Trophoblast cell (in vitro differentiated cells and primary cell): Measurements from ENCODE around the gene SULF2.

Source experiments
- DNase-seq, 2 donors: peaks; one replicate each; pipeline ENCODE4 v3.0.0-alpha.2; 2016
- H2AFZ ChIP-seq: 2 replicates; pipeline ENCODE4 v1.6.1; 2013; ENCODE audit warnings: low read length, moderate library complexity, mild to moderate bottlenecking; ENCODE audit not compliant: insufficient read depth, poor library complexity
- H2AK5ac ChIP-seq: 2 replicates; pipeline ENCODE4 v1.6.1; 2013; ENCODE audit warnings: mild to moderate bottlenecking, low read length
- H2BK120ac ChIP-seq: 2 replicates; pipeline ENCODE4 v1.6.1; 2013; ENCODE audit warnings: low read length, mild to moderate bottlenecking, moderate library complexity; ENCODE audit not compliant: insufficient read depth, poor library complexity
- H2BK12ac ChIP-seq: 2 replicates; pipeline ENCODE4 v1.6.1; 2013; ENCODE audit warnings: mild to moderate bottlenecking, low read length, moderate library complexity
- H2BK5ac ChIP-seq: 2 replicates; pipeline ENCODE4 v1.6.1; 2013; ENCODE audit warnings: low read length, low read depth, moderate library complexity, mild to moderate bottlenecking; ENCODE audit not compliant: poor library complexity
- H3K14ac ChIP-seq: 2 replicates; pipeline ENCODE4 v1.6.1; 2013; ENCODE audit warnings: mild to moderate bottlenecking, low read length
- H3K18ac ChIP-seq: 2 replicates; pipeline ENCODE4 v1.6.1; 2013; ENCODE audit warnings: mild to moderate bottlenecking, low read length
- H3K23ac ChIP-seq: 2 replicates; pipeline ENCODE4 v1.6.1; 2013; ENCODE audit warnings: low read length
- H3K27ac ChIP-seq: 2 replicates; pipeline ENCODE4 v1.5.1; 2013; ENCODE audit warnings: low read depth, mild to moderate bottlenecking, inconsistent platforms, low read length, moderate library complexity
- H3K27me3 ChIP-seq: 2 replicates; pipeline ENCODE4 v1.6.1; 2013; ENCODE audit warnings: inconsistent platforms, mild to moderate bottlenecking, low read length, moderate library complexity; ENCODE audit not compliant: insufficient read depth
- H3K36me3 ChIP-seq, 2 experiments: 1 replicate in 1 of 2; 2 replicates in 1 of 2; pipeline ENCODE4 v1.6.1; 2013; ENCODE audit warnings: low read length in 2 of 2, mild to moderate bottlenecking in 2 of 2, moderate library complexity in 1 of 2; ENCODE audit not compliant: insufficient read depth in 2 of 2, control insufficient read depth in 1 of 2
- H3K4ac ChIP-seq: 2 replicates; pipeline ENCODE4 v1.6.1; 2013; ENCODE audit warnings: low read depth, mild to moderate bottlenecking, low read length, moderate library complexity
- H3K4me1 ChIP-seq, 2 experiments: 1 replicate in 1 of 2; 2 replicates in 1 of 2; pipeline ENCODE4 v1.6.1; 2013; ENCODE audit warnings: low read length in 2 of 2, mild to moderate bottlenecking in 2 of 2, moderate library complexity in 1 of 2; ENCODE audit not compliant: insufficient read depth in 2 of 2, control insufficient read depth in 1 of 2
- H3K4me2 ChIP-seq: 2 replicates; pipeline ENCODE4 v1.6.1; 2013; ENCODE audit warnings: inconsistent platforms, mild to moderate bottlenecking, low read length, moderate library complexity
- H3K4me3 ChIP-seq: 2 replicates; pipeline ENCODE4 v1.5.1; 2013; ENCODE audit warnings: mild to moderate bottlenecking, low read depth, low read length, inconsistent platforms
- H3K79me1 ChIP-seq: one replicate; pipeline ENCODE4 v1.6.1; 2013; ENCODE audit warnings: low read length
- H3K79me2 ChIP-seq: 2 replicates; pipeline ENCODE4 v1.6.1; 2013; ENCODE audit warnings: low read length, mild to moderate bottlenecking; ENCODE audit not compliant: control insufficient read depth, insufficient read depth, poor library complexity
- H3K9ac ChIP-seq: 2 replicates; pipeline ENCODE4 v1.6.1; 2013; ENCODE audit warnings: mild to moderate bottlenecking, low read length
- H3K9me3 ChIP-seq: 2 replicates; pipeline ENCODE4 v1.6.1; 2013; ENCODE audit warnings: low read depth, mild to moderate bottlenecking, control low read depth, inconsistent platforms, low read length; ENCODE audit not compliant: insufficient read depth
- H4K12ac ChIP-seq: 2 replicates; pipeline ENCODE4 v1.6.1; 2013; ENCODE audit warnings: low read depth, mild to moderate bottlenecking, low read length, moderate library complexity
- H4K8ac ChIP-seq: 2 replicates; pipeline ENCODE4 v1.6.1; 2013; ENCODE audit warnings: low read depth, mild to moderate bottlenecking, low read length, moderate library complexity
- H4K91ac ChIP-seq: one replicate; pipeline ENCODE4 v1.6.1; 2013; ENCODE audit warnings: low read depth, mild to moderate bottlenecking, low read length, moderate library complexity
- WGBS: extraction: QIAGEN DNeasy Blood & Tissue Kit; methylation state at CpG from one replicate; pipeline ENCODE4 v1.1.7; 2013; ENCODE audit warnings: missing lambda C conversion rate; ENCODE audit not compliant: insufficient read length, insufficient coverage; ENCODE audit errors: extremely low coverage; 5-methylcytosine and 5-hydroxymethylcytosine counted together

Gene SULF2

GRCh38 chr20:47762699-47763268 lies 22.5 kb downstream of the SULF2 start:
- no peak overlapping the region for H3K4ac ChIP-seq
- H3K36me3 ChIP-seq = no peaks in the 10 kb centered on the region
- no peak overlapping the region for H4K8ac ChIP-seq
- no peak overlapping the region for H3K23ac ChIP-seq
- no peaks in the 10 kb centered on the region for H3K79me1 ChIP-seq
- H3K4me2 ChIP-seq = no peak overlapping the region
- H4K91ac ChIP-seq = no peak overlapping the region
- no CpG with 5 or more reads among the region's 13 CpGs for WGBS
- no peak overlapping the region for H4K12ac ChIP-seq
- peaks cover 7 to 10% of the 10 kb centered on the region in 2 experiments for H3K4me1 ChIP-seq
- no peak overlapping the region for H2BK120ac ChIP-seq
- H3K9me3 ChIP-seq = peaks cover 4% of the 10 kb centered on the region
- no peaks in the 10 kb centered on the region for H3K79me2 ChIP-seq
- H2BK12ac ChIP-seq = no peak overlapping the region
- no peaks in the 10 kb centered on the region for H3K27me3 ChIP-seq
- H2AK5ac ChIP-seq = no peak overlapping the region
- no peak overlapping the region for H3K9ac ChIP-seq
- no peak overlapping the region for H2BK5ac ChIP-seq
- H3K18ac ChIP-seq = no peak overlapping the region
- H3K14ac ChIP-seq = no peak overlapping the region
- H2AFZ ChIP-seq = no peak overlapping the region
- H3K4me3 ChIP-seq = no peak overlapping the region
- no peak for DNase-seq
- no peak overlapping the region for H3K27ac ChIP-seq

- H4K8ac ChIP-seq = no peak overlapping the region
- DNase-seq = no peak
- H2BK12ac ChIP-seq = no peak overlapping the region
- no peak overlapping the region for H2AFZ ChIP-seq
- H2BK5ac ChIP-seq = no peak overlapping the region
- H3K4me1 ChIP-seq = peaks cover 7 to 10% of the 10 kb centered on the region in 2 experiments
- no peak overlapping the region for H3K9ac ChIP-seq
- no peaks in the 10 kb centered on the region for H3K79me1 ChIP-seq
- no peaks in the 10 kb centered on the region for H3K79me2 ChIP-seq
- no peak overlapping the region for H3K27ac ChIP-seq
- no peaks in the 10 kb centered on the region for H3K27me3 ChIP-seq
- no peak overlapping the region for H4K91ac ChIP-seq
- H2AK5ac ChIP-seq = no peak overlapping the region
- H3K36me3 ChIP-seq = peaks cover 0 to 4% of the 10 kb centered on the region in 2 experiments
- H3K18ac ChIP-seq = no peak overlapping the region
- H3K14ac ChIP-seq = no peak overlapping the region
- no peak overlapping the region for H3K4me3 ChIP-seq
- no peak overlapping the region for H2BK120ac ChIP-seq
- no peak overlapping the region for H3K4me2 ChIP-seq
- H3K4ac ChIP-seq = no peak overlapping the region
- WGBS = no CpG with 5 or more reads among the region's 11 CpGs
- no peak overlapping the region for H3K23ac ChIP-seq
- H3K9me3 ChIP-seq = peaks cover 4% of the 10 kb centered on the region
- H4K12ac ChIP-seq = no peak overlapping the region
Observed at GRCh38 chr20:47761482-47762047, 23.7 kb downstream of the SULF2 start.

GRCh38 chr20:47760686-47761481 lies 24.4 kb downstream of the SULF2 start:
- Histone ChIP-seq H3K23ac (no peak overlapping the region), H2AFZ (no peak overlapping the region), H3K36me3 (peaks cover 0 to 4% of the 10 kb centered on the region in 2 experiments), H3K79me1 (no peaks in the 10 kb centered on the region), H2BK5ac (no peak overlapping the region), H3K9ac (no peak overlapping the region), H3K4me3 (no peak overlapping the region), H3K4ac (no peak overlapping the region), H3K4me1 (peaks cover 4% of the 10 kb centered on the region in 2 experiments), H3K9me3 (peaks cover 4% of the 10 kb centered on the region), H3K18ac (no peak overlapping the region), H4K12ac (no peak overlapping the region), H2BK120ac (no peak overlapping the region), H3K14ac (no peak overlapping the region), H3K79me2 (no peaks in the 10 kb centered on the region), H3K4me2 (no peak overlapping the region), H4K8ac (no peak overlapping the region), H2BK12ac (no peak overlapping the region), H3K27ac (no peak overlapping the region), H3K27me3 (no peaks in the 10 kb centered on the region), H2AK5ac (no peak overlapping the region), H4K91ac (no peak overlapping the region)
- no peak for DNase-seq
- whole genome bisulfite sequencing = no CpG with 5 or more reads among the region's 14 CpGs

GRCh38 chr20:47758517-47759450 lies 26.5 kb downstream of the SULF2 start:
- no peaks in the 10 kb centered on the region for H3K4me1 ChIP-seq
- H4K12ac ChIP-seq = no peak overlapping the region
- H3K14ac ChIP-seq = no peak overlapping the region
- H4K8ac ChIP-seq = no peak overlapping the region
- H3K9me3 ChIP-seq = no peaks in the 10 kb centered on the region
- H3K27ac ChIP-seq = no peak overlapping the region
- H3K4me2 ChIP-seq = no peak overlapping the region
- H3K79me2 ChIP-seq = no peaks in the 10 kb centered on the region
- H2AFZ ChIP-seq = no peak overlapping the region
- no peak overlapping the region for H3K4ac ChIP-seq
- H3K23ac ChIP-seq = no peak overlapping the region
- H2BK120ac ChIP-seq = no peak overlapping the region
- H4K91ac ChIP-seq = no peak overlapping the region
- H2AK5ac ChIP-seq = no peak overlapping the region
- H3K79me1 ChIP-seq = no peaks in the 10 kb centered on the region
- no peak for DNase-seq
- H2BK12ac ChIP-seq = no peak overlapping the region
- no peaks in the 10 kb centered on the region for H3K27me3 ChIP-seq
- H3K9ac ChIP-seq = no peak overlapping the region
- H2BK5ac ChIP-seq = no peak overlapping the region
- H3K18ac ChIP-seq = no peak overlapping the region
- no peak overlapping the region for H3K4me3 ChIP-seq
- no CpG with 5 or more reads among the region's 21 CpGs for WGBS
- H3K36me3 ChIP-seq = peaks cover 0 to 4% of the 10 kb centered on the region in 2 experiments
